GM19372 (cell line): ENCODE data around the gene CD33.
"Not testable (repeated sequence)": the region's sequence is repeated elsewhere in the genome, so short reads cannot be mapped to it uniquely, and the experiment has no call there.

Source experiments
- ATAC-seq: cut with Tn5 transposase; IDR thresholded peaks from one replicate; pipeline ENCODE4 v1.9.1; 2021; ENCODE audit warnings: mild to moderate bottlenecking, low read depth, moderate library complexity; ENCODE audit not compliant: unreplicated experiment

CD33 gene

GRCh38 chr19:51224898-51225393, at the start of gene CD33:
Gene CD33, plus strand, starts transcription at chr19:51225080. Its CDS starts 39 bp downstream, at chr19:51225119.
- not testable (repeated sequence) for ATAC-seq

DNA sequence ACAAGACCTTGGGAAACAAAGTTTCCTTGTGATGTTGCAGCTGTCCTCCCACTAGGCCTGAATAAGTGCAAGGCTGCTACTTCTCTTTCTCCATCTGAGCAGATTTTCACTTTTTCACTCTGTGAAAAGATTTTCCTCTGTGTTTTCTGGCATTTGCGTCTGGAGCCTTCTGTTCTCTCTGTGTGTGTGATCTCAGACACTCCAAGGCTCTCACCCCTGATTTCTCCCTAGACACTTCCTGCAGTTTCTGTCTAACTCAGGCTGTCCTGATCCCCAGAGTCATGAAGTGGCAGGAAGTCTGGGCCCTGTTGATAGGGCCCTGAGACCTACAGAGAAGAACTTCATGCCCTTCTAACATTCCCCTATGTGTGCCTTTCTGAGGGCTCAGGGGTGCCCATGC, 45.6 kb upstream of the CD33 start:
- no peak for ATAC-seq

- no peak for ATAC-seq
These were observed 43.4 kb upstream of the CD33 start for GRCh38 chr19:51181377-51181912.

GRCh38 chr19:51181913-51182419, 42.9 kb upstream of the CD33 start:
- ATAC-seq: no peak

DNA sequence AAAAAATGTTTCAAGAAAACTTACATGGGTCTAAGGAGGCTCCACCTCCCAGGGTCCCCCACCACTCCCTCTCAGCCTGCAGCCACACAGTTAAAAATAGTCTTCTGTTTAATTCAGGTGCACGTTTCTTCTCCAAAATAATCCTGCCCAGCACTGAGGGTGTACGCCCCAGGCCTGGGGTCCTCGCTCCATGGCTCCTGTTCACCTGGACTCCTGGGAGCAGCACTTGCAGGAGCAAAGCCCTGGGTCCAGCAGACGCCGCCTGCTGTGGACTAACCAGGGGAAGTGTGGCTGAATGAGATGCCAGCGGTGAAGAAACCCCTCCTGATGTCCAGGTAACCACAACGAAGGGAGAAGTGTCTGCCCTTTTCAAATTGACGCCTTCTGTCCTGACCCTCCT, 41.3 kb upstream of the CD33 start:
- no peak for ATAC-seq

DNA sequence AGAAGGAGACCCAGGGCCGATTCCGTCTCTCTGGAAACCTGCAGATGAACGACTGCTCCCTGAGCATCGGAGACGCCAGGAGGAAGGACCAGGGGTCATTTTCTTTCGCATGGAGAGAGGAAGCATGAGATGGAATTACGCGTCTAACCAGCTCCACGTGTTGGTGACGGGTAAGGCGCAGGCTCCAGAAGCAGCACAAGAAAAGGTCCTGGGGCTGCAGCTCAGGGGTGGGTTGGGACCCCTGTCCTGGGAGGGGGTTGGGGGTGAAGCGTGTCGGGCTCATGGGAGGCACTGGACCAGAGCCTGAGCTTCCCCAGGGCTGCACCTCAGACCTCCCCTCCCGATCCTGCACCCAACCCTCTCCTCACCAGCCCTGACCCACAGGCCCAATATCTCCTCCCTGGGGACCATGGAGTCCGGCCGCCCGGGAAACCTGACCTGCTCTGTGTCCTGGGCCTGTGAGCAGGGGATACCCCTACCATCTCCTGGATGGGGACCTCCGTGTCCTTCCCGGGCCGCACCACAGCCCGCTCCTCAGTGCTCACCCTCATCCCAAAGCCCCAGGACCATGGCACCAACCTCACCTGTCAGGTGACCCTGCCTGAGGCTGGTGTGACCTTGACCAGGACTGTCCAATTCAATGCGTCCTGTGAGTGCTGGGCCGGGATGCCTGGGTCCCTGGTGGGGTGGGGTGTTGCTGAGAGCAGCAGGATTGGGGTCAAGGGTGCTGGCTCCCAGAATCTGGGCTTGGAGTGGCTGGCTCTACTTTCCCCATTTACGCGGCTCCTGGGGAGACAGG, 39.6 kb upstream of the CD33 start:
- no peak for ATAC-seq

- ATAC-seq: no peak
These were observed 39.0 kb upstream of the CD33 start for GRCh38 chr19:51185868-51186215.

GRCh38 chr19:51186323-51186722, 38.6 kb upstream of the CD33 start:
- no peak for ATAC-seq

- ATAC-seq: no peak
These were observed 37.3 kb upstream of the CD33 start for GRCh38 chr19:51187395-51188226.

DNA sequence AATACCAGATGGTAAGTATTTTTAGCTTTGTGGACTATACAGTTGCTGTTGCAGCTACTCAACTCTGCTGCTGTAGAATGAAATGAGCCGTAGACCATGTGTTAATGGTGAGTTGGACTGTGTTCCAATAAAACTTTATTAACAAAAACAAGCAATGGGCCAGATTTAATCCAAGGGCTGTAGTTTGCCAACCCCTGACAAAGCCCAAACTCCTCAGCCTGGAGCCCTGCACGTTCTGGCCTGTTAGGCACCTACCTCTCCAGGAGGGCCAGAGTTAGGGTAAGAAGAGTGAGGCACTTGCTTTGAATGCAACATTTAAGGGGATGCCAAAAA, 36.7 kb upstream of the CD33 start:
- ATAC-seq: no peak

GRCh38 chr19:51192689-51193088, 32.2 kb upstream of the CD33 start:
- ATAC-seq: no peak

GRCh38 chr19:51194527-51195315, 30.2 kb upstream of the CD33 start:
- ATAC-seq: no peak

- ATAC-seq: no peak
These were observed 29.6 kb upstream of the CD33 start for GRCh38 chr19:51195316-51195586.

DNA sequence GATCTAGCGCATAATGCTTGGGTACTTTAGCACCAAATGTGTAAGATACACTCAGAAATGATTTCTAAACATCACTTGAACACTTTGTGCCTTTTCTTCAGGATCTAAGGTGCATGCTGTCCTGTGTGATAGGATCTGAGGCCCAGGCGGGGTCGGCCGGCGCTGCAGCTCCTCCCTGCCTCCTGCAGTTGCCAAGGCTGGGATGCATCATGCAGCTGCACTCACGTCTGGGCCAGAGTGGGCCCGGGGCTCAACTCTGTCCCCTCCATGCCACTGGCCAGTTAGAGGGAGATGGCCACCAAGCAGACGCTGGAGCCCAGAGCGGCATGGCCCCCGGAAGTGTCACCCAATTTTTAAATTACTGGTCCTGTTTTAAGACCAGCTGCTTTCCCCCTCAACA, 29.3 kb upstream of the CD33 start:
- no peak for ATAC-seq

GRCh38 chr19:51196181-51196580, 28.7 kb upstream of the CD33 start:
- ATAC-seq: no peak

DNA sequence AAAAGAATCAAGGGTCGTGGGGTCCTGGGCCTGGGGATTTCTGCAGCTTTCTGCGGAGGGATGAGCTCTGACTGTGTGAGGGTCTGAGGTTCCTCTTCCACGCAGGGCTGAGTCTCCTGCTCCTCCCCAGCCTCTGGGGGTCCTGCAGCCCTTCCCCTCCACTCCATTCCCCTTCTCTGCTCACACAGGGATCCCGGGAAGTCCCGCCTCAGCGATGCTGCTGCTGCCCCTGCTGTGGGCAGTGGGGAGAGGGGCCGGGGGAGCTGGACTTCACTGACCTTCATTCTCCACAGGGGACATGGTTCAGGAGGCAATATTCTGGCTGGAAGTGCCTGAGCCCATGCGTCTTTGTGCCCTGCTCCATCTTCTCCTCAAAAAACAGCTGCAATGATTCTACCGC, 26.2 kb upstream of the CD33 start:
- no peak for ATAC-seq

GRCh38 chr19:51200071-51200666, 24.7 kb upstream of the CD33 start:
- ATAC-seq: no peak

GRCh38 chr19:51201712-51202111, 23.2 kb upstream of the CD33 start:
- no peak for ATAC-seq

DNA sequence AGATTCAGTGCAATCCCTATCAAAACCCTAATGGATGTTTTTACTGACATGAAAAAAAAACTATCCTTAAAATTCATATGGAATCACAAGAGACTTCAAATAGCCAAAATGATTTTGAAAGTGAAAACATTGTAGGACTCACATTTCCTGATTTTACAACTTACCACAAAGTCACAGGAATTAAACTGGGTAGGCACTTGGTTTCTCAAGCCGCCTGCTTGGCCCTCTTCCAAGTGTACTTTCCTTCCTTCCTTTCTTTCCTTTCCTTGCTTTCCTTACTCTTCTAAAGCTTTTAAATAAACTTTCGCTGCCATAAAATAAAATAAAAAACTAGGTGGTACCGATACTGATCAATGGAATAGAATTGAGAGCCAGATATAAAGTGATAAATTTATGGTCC, 21.0 kb upstream of the CD33 start:
- no peak for ATAC-seq

DNA sequence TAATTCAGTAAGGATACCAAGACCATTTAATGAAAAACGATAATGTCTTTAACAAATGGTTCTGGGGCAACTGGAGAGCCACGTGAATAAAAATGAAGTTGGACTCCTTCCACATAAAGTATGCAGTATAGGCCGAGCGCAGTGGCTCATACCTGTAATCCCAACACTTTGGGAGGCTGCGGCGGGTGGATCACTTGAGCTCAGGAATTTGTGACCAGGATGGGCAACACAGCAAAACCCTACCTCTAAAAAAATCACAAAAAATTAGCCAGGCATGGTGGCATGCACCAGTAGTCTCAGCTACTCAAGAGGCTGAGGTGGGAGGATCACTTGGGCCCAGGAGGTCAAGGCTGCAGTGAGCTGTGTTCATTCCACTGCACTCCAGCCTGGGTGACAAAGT, 20.6 kb upstream of the CD33 start:
- no peak for ATAC-seq
